HG02870 (cell line): ENCODE data around the gene FUT8.
"Not testable (repeated sequence)": the region's sequence is repeated elsewhere in the genome, so short reads cannot be mapped to it uniquely, and the experiment has no call there.

ENCODE experiments used
- ATAC-seq: cut with Tn5 transposase; IDR thresholded peaks from one replicate; pipeline ENCODE4 v1.9.1; 2021; ENCODE audit warnings: mild to moderate bottlenecking, moderate library complexity; ENCODE audit not compliant: unreplicated experiment

Gene FUT8

GRCh38 chr14:65692566-65692965 is 280.0 kb downstream of the FUT8 start:
- ATAC-seq, result not testable (repeated sequence)

- ATAC-seq, result no peak
Measured at GRCh38 chr14:65696801-65697200, 284.3 kb downstream of the FUT8 start.

- no peak for ATAC-seq
Measured at GRCh38 chr14:65703521-65703920, 291.0 kb downstream of the FUT8 start.

GRCh38 chr14:65703996-65704395 is 291.5 kb downstream of the FUT8 start:
- ATAC-seq, result no peak

GRCh38 chr14:65704437-65704836 is 291.9 kb downstream of the FUT8 start:
- ATAC-seq, result no peak

- peak; percentile 89 for ATAC-seq
Measured at GRCh38 chr14:65704850-65705249, 292.3 kb downstream of the FUT8 start.

- no peak for ATAC-seq
Measured at GRCh38 chr14:65709576-65709975, 297.0 kb downstream of the FUT8 start.

GRCh38 chr14:65716813-65717212 is 304.3 kb downstream of the FUT8 start:
- ATAC-seq, result not testable (repeated sequence)

GRCh38 chr14:65717384-65717915 is 304.9 kb downstream of the FUT8 start:
- ATAC-seq, result not testable (repeated sequence)

- no peak for ATAC-seq
Measured at GRCh38 chr14:65718629-65719028, 306.1 kb downstream of the FUT8 start.

GRCh38 chr14:65720171-65720570 is 307.6 kb downstream of the FUT8 start:
- ATAC-seq, result no peak

GRCh38 chr14:65720743-65721142 is 308.2 kb downstream of the FUT8 start:
- no peak for ATAC-seq

- ATAC-seq, result no peak
Measured at GRCh38 chr14:65723348-65723747, 310.8 kb downstream of the FUT8 start.

GRCh38 chr14:65728604-65729003 is 316.1 kb downstream of the FUT8 start:
- ATAC-seq, result no peak

GRCh38 chr14:65729566-65729965 is 317.0 kb downstream of the FUT8 start:
- no peak for ATAC-seq

GRCh38 chr14:65731933-65732506 is 319.5 kb downstream of the FUT8 start:
- ATAC-seq, result peak; percentile 100

- no peak for ATAC-seq
Measured at GRCh38 chr14:65738339-65738738, 325.8 kb downstream of the FUT8 start.

GRCh38 chr14:65745396-65746190 is 333.1 kb downstream of the FUT8 start:
- no peak for ATAC-seq

- no peak for ATAC-seq
Measured at GRCh38 chr14:65748796-65749195, 336.3 kb downstream of the FUT8 start.

- no peak for ATAC-seq
Measured at GRCh38 chr14:65749287-65749686, 336.8 kb downstream of the FUT8 start.

- no peak for ATAC-seq
Measured at GRCh38 chr14:65750906-65751305, 338.4 kb downstream of the FUT8 start.

GRCh38 chr14:65751510-65751909 is 339.0 kb downstream of the FUT8 start:
- ATAC-seq, result no peak
